Activated naive CD8-positive, alpha-beta T cell (primary cell): Measurements from ENCODE around the gene SAMD13.

Experiments
- H3K27ac Mint-ChIP-seq: one replicate; pipeline ENCODE4 v1.8.0; 2021; ENCODE audit warnings: mixed read lengths
- H3K27me3 Mint-ChIP-seq: one replicate; pipeline ENCODE4 v1.8.0; 2021; ENCODE audit warnings: mixed read lengths
- H3K36me3 Mint-ChIP-seq: one replicate; pipeline ENCODE4 v1.8.0; 2021; ENCODE audit warnings: mixed read lengths
- H3K4me1 Mint-ChIP-seq: one replicate; pipeline ENCODE4 v1.8.0; 2021; ENCODE audit warnings: low read depth, mixed read lengths
- H3K4me3 Mint-ChIP-seq: one replicate; pipeline ENCODE4 v1.8.0; 2021; ENCODE audit warnings: mild to moderate bottlenecking, mixed read lengths
- H3K9me3 Mint-ChIP-seq: one replicate; pipeline ENCODE4 v1.8.0; 2021; ENCODE audit warnings: low read depth, mixed read lengths

SAMD13 gene

DNA sequence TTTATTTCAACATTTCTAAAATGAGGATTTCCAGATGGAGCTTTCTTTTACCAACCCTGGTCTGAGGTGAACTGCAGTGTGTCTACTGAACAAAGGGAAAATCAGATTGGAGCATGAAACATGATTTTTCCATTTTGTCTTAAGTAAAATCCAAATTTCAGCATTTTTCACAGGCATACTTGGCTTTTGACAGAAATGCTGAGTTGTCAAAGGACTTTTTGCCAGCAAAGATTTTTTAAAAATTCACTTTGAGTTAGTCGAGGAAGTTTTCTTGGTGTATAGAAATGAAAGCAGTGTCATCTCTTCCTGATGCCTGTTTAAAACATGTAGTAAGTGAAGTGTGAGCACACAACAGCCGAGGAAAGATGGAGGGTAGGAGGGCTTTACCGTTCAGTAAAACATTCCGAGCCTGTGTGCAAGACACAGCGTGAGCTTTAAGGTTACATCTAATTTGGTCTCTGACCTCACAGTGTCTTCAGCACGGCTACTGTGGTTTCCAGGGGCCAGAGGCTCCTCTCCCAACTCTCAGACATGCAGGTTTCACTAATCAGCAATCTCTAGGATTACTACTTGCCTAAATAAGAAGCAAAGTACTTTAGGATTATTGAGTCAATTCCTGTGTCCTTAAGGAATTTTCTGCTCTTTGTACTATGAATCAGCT, 45.9 kb downstream of the SAMD13 start:
- Mint-ChIP-seq H3K36me3 (no peaks in the 10 kb centered on the region), H3K27me3 (no peaks in the 10 kb centered on the region)

DNA sequence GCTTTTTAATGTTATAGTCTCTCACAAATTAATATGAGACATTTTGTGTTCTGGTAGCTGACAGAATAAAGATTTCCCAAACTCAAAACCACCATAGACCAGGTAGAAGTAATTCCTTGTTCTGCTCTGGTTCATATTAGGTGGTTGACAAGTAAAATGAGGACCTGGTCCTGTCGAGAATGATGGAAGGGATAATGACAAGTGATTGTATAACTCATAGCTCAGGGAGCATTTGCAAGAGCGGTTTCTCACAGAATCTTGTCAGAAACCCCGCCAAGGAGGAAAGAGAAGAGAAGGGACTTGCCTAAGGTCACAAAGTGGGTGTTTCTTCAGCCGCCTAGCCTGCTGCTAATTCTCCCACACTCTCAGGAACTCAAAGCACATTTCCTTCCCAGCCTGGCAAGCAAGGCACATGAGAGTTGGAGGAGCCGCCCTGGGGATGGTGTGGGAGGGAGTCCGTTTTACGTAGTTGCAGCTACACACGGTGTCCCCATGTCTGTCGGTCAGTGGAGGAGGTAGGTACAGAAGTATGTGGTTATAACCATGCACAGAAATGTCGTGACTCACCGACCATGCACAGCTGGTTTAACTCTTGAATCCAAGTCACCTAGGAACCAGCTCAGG, 46.5 kb downstream of the SAMD13 start:
- H3K27me3 Mint-ChIP-seq, result no peaks in the 10 kb centered on the region
- no peak overlapping the region for H3K27ac Mint-ChIP-seq
- H3K4me1 Mint-ChIP-seq, result no peaks in the 10 kb centered on the region
- H3K9me3 Mint-ChIP-seq, result no peaks in the 10 kb centered on the region
- H3K36me3 Mint-ChIP-seq, result no peaks in the 10 kb centered on the region
- H3K4me3 Mint-ChIP-seq, result no peak overlapping the region

More for the DNA sequence above, 45.9 kb downstream of the SAMD13 start:
- no peaks in the 10 kb centered on the region for H3K4me1 Mint-ChIP-seq
- no peaks in the 10 kb centered on the region for H3K9me3 Mint-ChIP-seq
- no peak overlapping the region for H3K4me3 Mint-ChIP-seq
- no peak overlapping the region for H3K27ac Mint-ChIP-seq

DNA sequence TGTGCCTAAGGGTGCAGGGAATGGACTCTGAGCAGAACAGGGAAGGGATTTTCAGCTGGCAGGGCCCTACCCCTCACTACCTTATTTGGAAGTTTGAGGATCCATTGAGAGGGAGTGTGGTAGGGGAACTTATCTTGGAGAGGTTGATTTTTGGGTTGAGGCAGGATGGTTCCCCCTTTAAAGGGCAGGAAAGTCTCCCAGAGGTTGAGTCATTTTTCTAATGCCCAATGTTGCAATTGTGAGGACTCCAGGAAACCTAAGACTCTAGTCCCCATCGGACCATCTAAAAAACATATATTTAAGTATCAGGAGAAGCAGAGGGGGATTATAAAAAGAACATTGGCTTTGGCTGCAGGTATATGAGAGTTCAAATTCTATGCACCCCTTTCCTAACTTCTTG, 47.3 kb downstream of the SAMD13 start:
- no peaks in the 10 kb centered on the region for H3K27me3 Mint-ChIP-seq
- H3K4me3 Mint-ChIP-seq, result no peak overlapping the region
- H3K36me3 Mint-ChIP-seq, result no peaks in the 10 kb centered on the region
- no peak overlapping the region for H3K27ac Mint-ChIP-seq
- H3K4me1 Mint-ChIP-seq, result no peaks in the 10 kb centered on the region
- H3K9me3 Mint-ChIP-seq, result no peaks in the 10 kb centered on the region

DNA sequence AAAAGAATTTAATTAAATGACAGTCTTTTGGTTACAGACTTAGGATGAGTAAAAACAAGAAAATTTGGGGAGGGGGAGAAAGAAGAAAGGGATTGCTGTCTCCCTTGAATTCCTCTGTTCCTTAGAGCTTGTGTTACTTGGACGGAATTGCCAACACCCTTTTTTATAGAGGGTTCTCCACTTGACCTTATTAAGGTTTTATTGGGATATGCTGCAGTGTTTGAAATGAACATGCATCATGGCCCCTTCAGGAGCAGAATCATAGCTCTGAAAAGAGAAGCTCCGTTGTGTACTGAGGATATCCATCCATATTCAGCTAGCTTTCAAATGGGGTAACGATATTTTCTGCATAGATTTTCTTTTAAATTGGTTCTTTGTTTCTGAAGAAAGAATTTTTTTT, 48.6 kb downstream of the SAMD13 start:
- Mint-ChIP-seq H3K4me3 (no peak overlapping the region), H3K27me3 (no peaks in the 10 kb centered on the region), H3K27ac (no peak overlapping the region), H3K9me3 (no peaks in the 10 kb centered on the region), H3K4me1 (no peaks in the 10 kb centered on the region), H3K36me3 (no peaks in the 10 kb centered on the region)

DNA sequence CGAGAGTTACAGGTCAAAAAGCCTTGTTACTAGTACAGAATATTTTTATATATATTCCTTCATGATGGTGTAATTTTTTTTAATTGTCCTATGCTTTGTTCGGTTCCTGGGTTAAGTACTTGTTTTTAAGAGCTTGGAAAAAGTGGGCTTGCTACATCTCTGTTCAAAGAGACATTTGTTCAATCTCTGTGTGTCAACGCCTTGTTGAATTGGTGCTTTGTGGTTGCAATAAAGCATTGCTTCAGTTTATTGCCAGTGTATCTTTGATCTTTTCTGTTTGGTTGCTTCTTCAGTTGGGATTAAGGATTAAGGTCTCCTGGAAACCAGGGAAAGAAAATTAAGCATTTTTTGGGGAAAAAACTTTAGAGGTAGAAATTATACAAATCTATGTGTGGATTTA, 49.0 kb downstream of the SAMD13 start:
- Mint-ChIP-seq H3K36me3 (no peaks in the 10 kb centered on the region), H3K27me3 (no peaks in the 10 kb centered on the region), H3K4me3 (no peak overlapping the region), H3K4me1 (no peaks in the 10 kb centered on the region), H3K9me3 (no peaks in the 10 kb centered on the region), H3K27ac (no peak overlapping the region)

DNA sequence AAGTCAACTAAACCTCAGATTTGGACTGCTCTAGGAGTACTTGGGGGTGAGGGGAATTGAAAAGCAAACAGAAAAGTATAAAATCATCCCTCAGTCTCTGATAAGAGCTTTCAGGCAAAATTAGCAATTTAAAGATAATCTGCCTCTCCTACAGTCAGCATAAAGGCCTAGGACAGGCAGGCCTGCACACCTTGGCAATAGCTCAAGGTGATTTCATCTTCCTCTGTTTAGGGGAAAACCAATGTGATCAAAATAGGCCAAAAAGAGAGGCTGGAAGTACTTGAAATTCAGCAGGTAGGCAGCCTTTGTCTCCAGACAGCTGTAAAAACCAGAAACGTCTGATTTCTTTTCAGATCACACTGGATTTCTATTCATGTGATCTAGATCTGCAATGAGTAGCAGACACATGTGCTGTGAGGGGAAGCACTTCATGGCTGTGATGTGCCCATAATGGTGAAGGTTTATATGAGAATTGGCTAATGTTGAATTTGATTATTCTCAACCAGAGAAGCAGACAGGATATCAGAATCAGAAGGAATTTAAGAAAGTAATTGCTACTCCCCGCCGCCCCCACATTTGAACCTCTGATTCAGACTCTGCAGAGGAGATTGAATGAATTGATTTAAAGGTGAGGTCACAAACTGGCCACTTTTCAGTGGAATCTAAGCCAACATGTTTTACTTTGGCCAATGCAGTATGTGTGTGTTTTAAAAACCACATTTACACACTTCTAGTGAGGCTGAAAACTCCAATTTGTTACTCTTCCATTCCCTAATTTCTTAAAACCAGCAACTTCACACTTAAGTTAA, 51.0 kb downstream of the SAMD13 start:
- Mint-ChIP-seq H3K4me3 (no peak overlapping the region), H3K27me3 (no peaks in the 10 kb centered on the region), H3K27ac (no peak overlapping the region), H3K36me3 (peaks cover 7% of the 10 kb centered on the region), H3K4me1 (no peaks in the 10 kb centered on the region), H3K9me3 (no peaks in the 10 kb centered on the region)

DNA sequence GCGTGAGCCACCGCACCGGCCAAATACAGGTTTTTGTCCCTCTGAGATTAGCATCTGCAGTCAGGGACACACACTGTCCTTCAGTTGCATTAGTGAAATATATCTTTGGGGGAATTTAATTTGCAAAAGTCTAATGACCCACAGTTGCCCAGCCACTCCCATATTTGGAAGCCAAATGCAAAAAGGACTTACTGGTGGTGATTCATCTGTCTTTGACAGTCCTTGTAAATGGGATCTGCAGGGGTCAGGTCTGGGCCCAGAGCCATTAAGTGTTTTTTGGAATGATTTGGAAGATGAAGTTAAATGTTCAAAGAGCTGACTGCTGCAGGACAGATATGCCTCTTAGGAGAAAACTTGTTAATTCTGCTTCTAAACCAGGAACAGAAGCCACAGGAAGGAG, 52.2 kb downstream of the SAMD13 start:
- Mint-ChIP-seq H3K27me3 (peaks cover 3% of the 10 kb centered on the region), H3K9me3 (no peaks in the 10 kb centered on the region), H3K4me1 (no peaks in the 10 kb centered on the region), H3K4me3 (no peak overlapping the region), H3K36me3 (peaks cover 10% of the 10 kb centered on the region), H3K27ac (no peak overlapping the region)

DNA sequence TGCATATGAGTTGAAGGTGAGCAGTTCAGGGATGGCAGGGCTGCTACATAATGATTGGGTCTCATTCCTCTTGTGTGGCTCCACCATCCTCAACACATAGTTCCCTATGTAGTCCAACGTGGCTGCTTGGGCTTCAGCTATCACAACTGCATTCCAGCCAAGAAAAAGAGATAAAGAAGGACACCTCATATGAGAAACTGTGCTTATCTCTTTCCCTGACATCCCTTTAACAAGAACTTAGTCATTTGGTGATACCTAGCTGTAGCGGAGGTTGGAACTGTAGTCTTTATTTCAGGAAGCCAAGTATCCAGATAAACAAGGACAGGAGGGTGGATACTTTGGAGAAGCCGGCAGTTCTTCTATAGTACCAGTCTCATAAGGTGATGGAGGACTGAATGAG, 54.0 kb downstream of the SAMD13 start:
- Mint-ChIP-seq H3K9me3 (no peaks in the 10 kb centered on the region), H3K4me3 (no peak overlapping the region), H3K4me1 (no peaks in the 10 kb centered on the region), H3K27me3 (peaks cover 3% of the 10 kb centered on the region), H3K36me3 (peaks cover 10% of the 10 kb centered on the region), H3K27ac (no peak overlapping the region)

DNA sequence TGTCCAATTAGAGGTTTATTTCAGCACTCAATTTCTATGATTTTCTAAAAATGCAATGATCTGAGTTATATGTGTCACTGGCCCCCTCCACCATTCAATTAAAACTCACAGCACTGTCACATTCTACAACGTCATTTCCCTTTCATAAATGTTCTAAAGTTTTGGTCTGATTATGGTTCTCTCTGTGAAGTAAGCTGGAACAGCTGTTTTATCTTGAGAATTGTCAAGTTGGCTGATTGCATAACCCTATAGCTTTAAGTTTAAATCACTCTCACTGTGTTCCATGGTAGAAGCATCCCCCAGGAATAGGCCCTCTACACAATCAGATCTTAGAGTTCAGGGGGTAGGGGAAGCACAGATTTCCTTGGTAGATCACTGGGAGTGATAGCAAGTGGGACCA, 55.4 kb downstream of the SAMD13 start:
- no peaks in the 10 kb centered on the region for H3K4me1 Mint-ChIP-seq
- H3K27me3 Mint-ChIP-seq, result peaks cover 3% of the 10 kb centered on the region
- no peaks in the 10 kb centered on the region for H3K9me3 Mint-ChIP-seq
- H3K27ac Mint-ChIP-seq, result no peak overlapping the region
- peaks cover 10% of the 10 kb centered on the region for H3K36me3 Mint-ChIP-seq
- H3K4me3 Mint-ChIP-seq, result no peak overlapping the region

DNA sequence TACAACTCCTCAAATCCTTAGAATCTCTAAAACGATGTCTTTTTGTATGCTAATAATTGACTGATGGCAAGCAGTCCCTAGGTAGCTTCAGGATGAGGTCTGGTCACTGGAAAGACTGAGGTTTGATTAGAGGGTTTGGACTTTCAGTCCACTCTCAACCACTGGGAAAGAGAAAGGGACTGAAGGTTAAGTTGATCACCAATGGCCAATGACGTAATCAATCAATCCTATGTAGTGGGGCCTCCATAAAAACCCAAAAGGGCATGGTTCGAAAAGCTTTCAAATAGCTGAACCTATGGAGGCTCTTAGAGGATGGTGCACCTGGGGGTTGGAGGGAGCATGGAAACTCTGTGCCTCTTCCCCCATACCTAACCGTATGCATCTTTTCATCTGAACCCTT, 57.2 kb downstream of the SAMD13 start:
- no peaks in the 10 kb centered on the region for H3K4me1 Mint-ChIP-seq
- H3K27me3 Mint-ChIP-seq, result peaks cover 3% of the 10 kb centered on the region
- no peak overlapping the region for H3K4me3 Mint-ChIP-seq
- no peak overlapping the region for H3K27ac Mint-ChIP-seq
- peaks cover 10% of the 10 kb centered on the region for H3K36me3 Mint-ChIP-seq
- H3K9me3 Mint-ChIP-seq, result no peaks in the 10 kb centered on the region

DNA sequence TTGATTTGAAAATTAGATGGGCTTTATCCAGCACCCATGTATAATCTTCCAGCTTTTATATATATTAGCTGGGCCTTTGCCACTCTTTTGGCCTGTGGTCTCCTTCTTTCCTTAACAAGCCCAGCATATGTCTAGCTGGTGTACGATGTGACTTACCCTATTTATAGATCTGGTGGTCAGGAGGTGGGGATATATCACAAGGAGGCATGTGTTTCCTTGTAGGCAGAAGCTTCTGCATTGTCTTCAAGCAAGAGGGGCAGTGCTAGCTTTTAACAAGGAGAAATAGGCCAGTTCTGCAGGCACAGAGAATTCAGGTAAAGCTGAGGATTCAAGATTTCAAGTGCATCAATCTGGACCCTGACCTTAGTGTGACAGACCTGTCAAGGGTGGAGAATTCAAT, 58.8 kb downstream of the SAMD13 start:
- Mint-ChIP-seq H3K27ac (no peak overlapping the region), H3K4me1 (peaks cover 2% of the 10 kb centered on the region), H3K9me3 (no peaks in the 10 kb centered on the region), H3K36me3 (peaks cover 10% of the 10 kb centered on the region), H3K4me3 (no peak overlapping the region), H3K27me3 (peaks cover 3% of the 10 kb centered on the region)

DNA sequence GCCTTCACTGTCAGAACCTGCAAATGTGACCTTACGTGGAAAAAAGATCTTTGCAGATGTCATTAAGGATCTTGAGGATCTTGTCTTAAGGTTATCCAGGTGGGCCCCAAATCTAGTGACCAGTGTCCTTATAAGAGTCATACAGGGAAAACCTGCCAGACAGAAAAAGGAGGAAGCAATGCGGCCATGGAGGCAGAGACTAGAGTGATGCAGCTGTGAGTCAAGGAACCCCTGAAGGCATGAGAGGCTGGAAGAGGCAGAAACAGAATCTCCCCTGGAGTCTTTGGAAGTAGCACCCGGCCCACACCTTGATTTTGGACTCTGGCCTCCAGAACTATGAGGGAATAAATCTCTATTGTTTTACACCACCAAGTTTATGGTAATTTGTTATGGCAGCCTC, 60.3 kb downstream of the SAMD13 start:
- H3K27ac Mint-ChIP-seq, result no peak overlapping the region
- H3K9me3 Mint-ChIP-seq, result no peaks in the 10 kb centered on the region
- H3K4me3 Mint-ChIP-seq, result no peak overlapping the region
- peaks cover 7% of the 10 kb centered on the region for H3K36me3 Mint-ChIP-seq
- H3K27me3 Mint-ChIP-seq, result peaks cover 3% of the 10 kb centered on the region
- peaks cover 7% of the 10 kb centered on the region for H3K4me1 Mint-ChIP-seq

DNA sequence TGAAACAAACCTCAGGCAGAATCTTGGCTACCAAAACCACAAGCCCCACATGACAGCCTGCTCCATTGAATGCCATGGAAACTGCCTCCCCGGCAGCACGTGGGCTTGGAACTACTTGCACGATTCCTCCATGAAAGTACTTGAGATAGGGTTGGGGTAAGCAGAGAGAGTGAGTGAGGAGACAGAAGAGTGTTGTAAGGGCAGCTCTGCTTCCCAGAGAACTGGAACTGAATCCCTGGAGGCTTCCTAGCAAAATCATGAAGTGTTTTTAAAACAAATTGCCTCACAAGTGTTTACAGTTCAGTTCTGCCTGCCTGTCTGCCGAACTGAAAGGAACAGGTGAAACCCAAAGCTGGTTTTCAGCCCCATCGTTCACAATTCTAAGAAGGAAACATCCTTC, 61.5 kb downstream of the SAMD13 start:
- no peaks in the 10 kb centered on the region for H3K9me3 Mint-ChIP-seq
- H3K27ac Mint-ChIP-seq, result no peak overlapping the region
- peaks cover 7% of the 10 kb centered on the region for H3K4me1 Mint-ChIP-seq
- H3K4me3 Mint-ChIP-seq, result no peak overlapping the region
- H3K36me3 Mint-ChIP-seq, result peaks cover 3% of the 10 kb centered on the region
- H3K27me3 Mint-ChIP-seq, result peaks cover under 1% of the 10 kb centered on the region

DNA sequence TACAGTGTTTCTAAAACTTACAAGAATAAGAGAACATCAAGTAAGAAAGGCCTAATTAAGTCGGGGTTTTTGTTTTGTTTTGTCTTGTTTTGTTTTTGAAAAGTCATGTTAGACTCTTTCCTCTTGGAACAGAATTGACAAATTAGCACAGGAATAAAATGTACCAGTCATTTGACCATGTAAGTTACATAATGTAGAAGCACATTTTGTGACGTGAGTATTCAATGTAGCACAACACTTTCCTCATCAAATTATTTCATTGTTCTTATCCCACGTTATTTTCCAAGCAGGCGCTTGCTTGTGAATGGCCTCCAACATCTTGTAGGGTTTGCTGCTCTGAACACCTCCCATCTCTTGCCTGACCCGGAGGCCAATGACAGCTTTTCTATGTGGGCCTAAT, 62.1 kb downstream of the SAMD13 start:
- Mint-ChIP-seq H3K4me1 (peaks cover 7% of the 10 kb centered on the region), H3K27me3 (no peaks in the 10 kb centered on the region), H3K9me3 (no peaks in the 10 kb centered on the region), H3K36me3 (peaks cover 3% of the 10 kb centered on the region), H3K4me3 (no peak overlapping the region), H3K27ac (no peak overlapping the region)
